Smooth muscle cell (in vitro differentiated cells): Measurements from ENCODE around the gene ADAM30. TPM values are rescaled to one million over a fixed set of nuclear protein-coding genes. Genes with fewer than 3 reads are reported as not detected.
"Not testable (repeated sequence)": the region's sequence is repeated elsewhere in the genome, so short reads cannot be mapped to it uniquely, and the experiment has no call there.

Experiments
- DNase-seq: peaks from one replicate; lab custom pipeline; 2025; ENCODE audit not compliant: unreplicated experiment; lab: John Stamatoyannopoulos, UW
- H2AFZ ChIP-seq: fragments of 200-600 bp; sonication (generic); 2 replicates; pipeline ENCODE4 v1.6.0; 2016; ENCODE audit warnings: antibody characterized with exemption, low read depth, mild to moderate bottlenecking
- H3F3A ChIP-seq: fragments of 200-600 bp; sonication (generic); 2 replicates; pipeline ENCODE4 v1.6.0; 2017; ENCODE audit warnings: antibody characterized with exemption, low read depth
- H3K27ac ChIP-seq: fragments of 200-600 bp; sonication (generic); 2 replicates; pipeline ENCODE4 v1.5.1; 2016; ENCODE audit warnings: low read depth, mild to moderate bottlenecking
- H3K27me3 ChIP-seq: fragments of 200-600 bp; sonication (generic); 2 replicates; pipeline ENCODE4 v1.6.1; 2016; ENCODE audit warnings: low read depth, mild to moderate bottlenecking
- H3K36me3 ChIP-seq: fragments of 200-600 bp; sonication (generic); 2 replicates; pipeline ENCODE4 v1.5.1; 2016; ENCODE audit warnings: low read depth
- H3K4me1 ChIP-seq: fragments of 200-600 bp; sonication (generic); 2 replicates; pipeline ENCODE4 v1.5.1; 2016; ENCODE audit warnings: low read depth
- H3K4me2 ChIP-seq: fragments of 200-600 bp; sonication (generic); 2 replicates; pipeline ENCODE4 v1.6.0; 2016; ENCODE audit warnings: mild to moderate bottlenecking
- H3K4me3 ChIP-seq: fragments of 200-600 bp; sonication (generic); 2 replicates; pipeline ENCODE4 v1.5.1; 2016; ENCODE audit warnings: mild to moderate bottlenecking
- H3K79me2 ChIP-seq: fragments of 200-600 bp; sonication (generic); 2 replicates; pipeline ENCODE4 v1.6.0; 2016; ENCODE audit warnings: low read depth, mild to moderate bottlenecking
- H3K9ac ChIP-seq: fragments of 200-600 bp; sonication (generic); 2 replicates; pipeline ENCODE4 v1.6.0; 2016; ENCODE audit warnings: low read depth
- H3K9me3 ChIP-seq: fragments of 200-600 bp; sonication (generic); replicated peaks from 2 replicates; pipeline ENCODE4 v1.5.1; 2016; ENCODE audit warnings: low read depth
- H4K20me1 ChIP-seq: fragments of 200-600 bp; sonication (generic); 2 replicates; pipeline ENCODE4 v1.6.0; 2016; ENCODE audit warnings: low read depth
- WGBS: methylation state at CpG from one replicate; pipeline ENCODE4 v1.1.7; 2016; ENCODE audit warnings: low lambda C conversion rate; 5-methylcytosine and 5-hydroxymethylcytosine counted together
- polyA plus RNA-seq: library from polyadenylated mRNA; unstranded; fragments of >200 nt; fragmentation: Nextera tagmentation; extraction: Ambion mirVana; gene quantifications from 2 replicates; pipeline ENCODE4 v1.2.1, GENCODE V29; 2016
- total RNA-seq: library from RNA; depleted of rRNA; stranded (reverse); fragments of >200 nt; gene quantifications from 2 replicates; pipeline ENCODE4 v1.2.3, GENCODE V29; 2014
- TF ChIP-seq, protein P1 (sequence below): fragments of 200-600 bp; sonication (generic); IDR thresholded peaks from 2 replicates; pipeline ENCODE4 v1.5.1; 2017; ENCODE audit warnings: borderline replicate concordance, mild to moderate bottlenecking, antibody characterized with exemption; ENCODE audit not compliant: insufficient read depth, poor library complexity, severe bottlenecking

ADAM30 gene
- total and polyA plus RNA-seq, 2 experiments from 2014 or later: not detected

DNA sequence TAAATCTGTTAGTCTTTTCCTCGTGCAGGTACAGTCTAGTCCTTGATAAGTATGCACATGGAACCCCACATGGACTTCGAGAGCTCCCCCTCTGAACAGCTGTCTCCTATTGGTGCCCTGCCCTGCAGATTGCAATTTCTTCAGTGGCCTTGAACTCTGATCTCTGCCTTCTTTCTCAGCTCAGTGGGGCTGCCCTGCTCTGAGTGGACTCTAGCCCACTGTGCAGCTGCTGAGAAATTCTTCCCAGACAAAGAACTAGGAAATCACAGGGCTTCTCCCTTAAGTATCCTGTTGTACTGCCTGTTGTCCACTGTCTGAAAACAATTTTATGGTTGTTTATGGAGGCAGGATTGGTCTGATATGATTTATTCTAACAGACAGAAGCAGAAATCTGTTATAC lies 38.2 kb downstream of the ADAM30 start:
- H2AFZ ChIP-seq: peak overlapping the region; percentile 20
- H3K4me3 ChIP-seq: no peak overlapping the region
- H3F3A ChIP-seq: no peaks in the 10 kb centered on the region
- H3K27me3 ChIP-seq: no peaks in the 10 kb centered on the region
- H3K79me2 ChIP-seq: no peaks in the 10 kb centered on the region
- no peaks in the 10 kb centered on the region for H3K36me3 ChIP-seq
- WGBS: 94% methylated on average over 2 of the region's 2 CpGs
- no peaks in the 10 kb centered on the region for H3K9me3 ChIP-seq
- no peak overlapping the region for H3K9ac ChIP-seq
- no peak for DNase-seq
- no peaks in the 10 kb centered on the region for H4K20me1 ChIP-seq
- no peaks in the 10 kb centered on the region for H3K4me1 ChIP-seq
- TF ChIP-seq, protein P1, sequence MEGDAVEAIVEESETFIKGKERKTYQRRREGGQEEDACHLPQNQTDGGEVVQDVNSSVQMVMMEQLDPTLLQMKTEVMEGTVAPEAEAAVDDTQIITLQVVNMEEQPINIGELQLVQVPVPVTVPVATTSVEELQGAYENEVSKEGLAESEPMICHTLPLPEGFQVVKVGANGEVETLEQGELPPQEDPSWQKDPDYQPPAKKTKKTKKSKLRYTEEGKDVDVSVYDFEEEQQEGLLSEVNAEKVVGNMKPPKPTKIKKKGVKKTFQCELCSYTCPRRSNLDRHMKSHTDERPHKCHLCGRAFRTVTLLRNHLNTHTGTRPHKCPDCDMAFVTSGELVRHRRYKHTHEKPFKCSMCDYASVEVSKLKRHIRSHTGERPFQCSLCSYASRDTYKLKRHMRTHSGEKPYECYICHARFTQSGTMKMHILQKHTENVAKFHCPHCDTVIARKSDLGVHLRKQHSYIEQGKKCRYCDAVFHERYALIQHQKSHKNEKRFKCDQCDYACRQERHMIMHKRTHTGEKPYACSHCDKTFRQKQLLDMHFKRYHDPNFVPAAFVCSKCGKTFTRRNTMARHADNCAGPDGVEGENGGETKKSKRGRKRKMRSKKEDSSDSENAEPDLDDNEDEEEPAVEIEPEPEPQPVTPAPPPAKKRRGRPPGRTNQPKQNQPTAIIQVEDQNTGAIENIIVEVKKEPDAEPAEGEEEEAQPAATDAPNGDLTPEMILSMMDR: no peak
- H3K4me2 ChIP-seq: no peak overlapping the region
- no peak overlapping the region for H3K27ac ChIP-seq

DNA sequence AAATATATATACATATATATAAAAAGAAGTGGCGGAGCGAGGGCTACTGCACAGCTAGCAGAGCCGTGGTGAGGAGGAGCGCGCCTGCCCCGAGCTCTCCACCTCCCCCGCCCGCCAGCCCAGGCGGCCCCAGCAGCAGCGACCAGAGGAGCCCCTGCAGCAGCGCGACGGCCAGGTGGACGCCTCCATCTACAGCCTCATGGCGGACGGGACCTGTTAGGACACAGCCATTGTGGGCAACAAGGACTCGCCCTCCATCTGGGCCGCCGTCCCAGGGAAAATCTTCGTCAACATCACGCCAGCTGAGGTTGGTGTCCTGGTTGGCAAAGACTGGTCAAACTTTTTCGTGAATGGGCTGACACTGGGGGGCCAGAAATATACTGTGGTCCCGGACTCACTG lies 43.2 kb downstream of the ADAM30 start:
- no peak for DNase-seq
- Histone ChIP-seq H3K36me3 (no peaks in the 10 kb centered on the region), H3F3A (no peaks in the 10 kb centered on the region), H3K9me3 (no peaks in the 10 kb centered on the region), H3K9ac (no peak overlapping the region), H2AFZ (no peak overlapping the region), H3K79me2 (no peaks in the 10 kb centered on the region), H3K4me3 (no peak overlapping the region), H4K20me1 (no peaks in the 10 kb centered on the region), H3K27ac (no peak overlapping the region), H3K27me3 (no peaks in the 10 kb centered on the region), H3K4me1 (no peaks in the 10 kb centered on the region), H3K4me2 (no peak overlapping the region)
- TF ChIP-seq, protein P1: no peak
- 98% methylated on average over 23 of the region's 23 CpGs for WGBS

DNA sequence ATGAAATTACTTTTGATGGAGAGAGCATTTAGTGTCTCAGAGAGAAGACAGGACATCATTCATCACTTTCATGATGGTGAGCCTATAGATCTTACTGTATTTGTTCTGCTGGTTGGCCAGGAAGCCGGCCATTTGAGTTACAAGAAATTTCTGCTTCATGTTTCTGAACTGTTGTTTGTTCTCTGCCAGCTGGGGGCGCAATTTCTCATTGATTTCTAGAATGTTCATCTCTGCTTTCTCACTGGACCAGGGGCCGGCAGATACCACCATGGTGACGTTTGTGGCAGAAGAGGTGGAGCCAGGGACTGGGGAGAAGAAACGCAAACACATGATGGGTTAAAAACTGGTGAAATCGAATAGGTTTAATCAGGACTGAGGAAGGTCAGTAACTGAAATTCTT lies 52.1 kb downstream of the ADAM30 start:
- not testable (repeated sequence) for H3K36me3 ChIP-seq, H2AFZ ChIP-seq, H3K4me1 ChIP-seq, H3K4me3 ChIP-seq, DNase-seq, H3K4me2 ChIP-seq, H3K27ac ChIP-seq, H3K9ac ChIP-seq, H3F3A ChIP-seq, H3K27me3 ChIP-seq, H3K9me3 ChIP-seq, H4K20me1 ChIP-seq, H3K79me2 ChIP-seq
- TF ChIP-seq, protein P1: peak; percentile 45
- WGBS: 66% methylated on average over 6 of the region's 6 CpGs

Other genes starting within 250 kb of the ADAM30 start
- 18.5 and 20.0 TPM in 2 replicates for gene ZNF697, start 248.2 kb downstream of the ADAM30 start, total RNA-seq
- gene ZNF697, start 248.2 kb downstream of the ADAM30 start, polyA plus RNA-seq: 1.5 and 2.2 TPM in 2 replicates
- gene PHGDH, start 184.6 kb downstream of the ADAM30 start, total RNA-seq: 66.1 and 93.2 TPM in 2 replicates
- gene PHGDH, start 184.6 kb downstream of the ADAM30 start, polyA plus RNA-seq: 134 and 141 TPM in 2 replicates
- not detected in 2 replicates for gene HMGCS2, start 127.6 kb downstream of the ADAM30 start, total RNA-seq
- 0.08 TPM in 1 of 2 replicates, not detected in the other for gene HMGCS2, start 127.6 kb downstream of the ADAM30 start, polyA plus RNA-seq
- gene REG4, start 85.1 kb downstream of the ADAM30 start, total RNA-seq: not detected in 2 replicates
- gene REG4, start 85.1 kb downstream of the ADAM30 start, polyA plus RNA-seq: 0.30 TPM in 1 of 2 replicates, not detected in the other
- 122 and 133 TPM in 2 replicates for gene NOTCH2, start 173.1 kb upstream of the ADAM30 start, total RNA-seq
- 50.3 and 56.0 TPM in 2 replicates for gene NOTCH2, start 173.1 kb upstream of the ADAM30 start, polyA plus RNA-seq